ENCODE results near the gene EMILIN3.
"Not testable (repeated sequence)": the region's sequence is repeated elsewhere in the genome, so short reads cannot be mapped to it uniquely, and the experiment has no call there.

Gene EMILIN3

DNA sequence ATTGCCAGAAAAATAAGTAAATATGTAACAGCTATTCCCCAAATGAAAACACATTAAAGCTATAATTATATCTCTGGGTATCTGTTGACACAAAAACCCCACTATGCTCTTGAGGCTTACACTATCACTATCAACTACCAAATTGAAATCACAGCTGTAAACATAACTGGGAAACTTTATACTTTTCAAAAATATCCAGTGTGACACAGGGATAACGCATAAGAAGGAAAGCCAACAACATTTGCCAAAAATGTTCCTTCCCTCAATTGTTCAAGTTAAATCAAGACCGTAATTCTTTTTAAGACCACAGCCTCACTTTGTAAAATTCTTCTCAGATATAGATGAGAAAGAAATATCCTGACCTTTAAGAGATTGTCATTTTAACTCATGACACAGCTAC lies 52.2 kb downstream of the EMILIN3 start:
- no peak overlapping the region for H3K4me3 ChIP-seq (replicated peaks; ENCODE audit: insufficient read depth, low read length)
- DNase-seq (ENCODE audit: low read depth in 1 of 2, low spot score in 1 of 2): no peak

DNA sequence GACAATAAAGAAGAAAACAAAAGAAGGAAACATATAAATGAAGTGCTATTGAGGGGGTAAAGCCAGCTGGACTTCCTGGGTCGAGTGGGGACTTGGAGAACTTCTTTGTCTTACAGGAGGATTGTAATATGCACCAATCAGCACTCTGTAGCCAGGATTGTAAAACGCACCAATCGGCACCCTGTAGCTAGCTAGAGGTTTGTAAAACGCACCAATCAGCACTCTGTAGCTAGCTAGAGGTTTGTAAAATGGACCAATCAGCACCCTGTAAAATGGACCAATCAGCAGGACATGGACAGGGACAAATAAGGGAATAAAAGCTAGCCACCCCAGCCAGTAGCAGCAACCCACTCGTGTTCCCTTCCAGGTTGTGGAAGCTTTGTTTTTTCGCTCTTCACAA lies 54.6 kb downstream of the EMILIN3 start:
- not testable (repeated sequence) for H3K4me3 ChIP-seq (replicated peaks; ENCODE audit: insufficient read depth, low read length); H3K27me3 ChIP-seq (ENCODE audit: insufficient read depth, poor library complexity, severe bottlenecking); DNase-seq (ENCODE audit: low read depth in 1 of 2, low spot score in 1 of 2); H3K27ac ChIP-seq (replicated peaks)

More for the DNA sequence above, 52.2 kb downstream of the EMILIN3 start:
- no peak overlapping the region for H3K27ac ChIP-seq (replicated peaks)
- no peak for TF ChIP-seq GABPA (IDR thresholded peaks at IDR 0.05; ENCODE audit: low read depth)
- no peak for TF ChIP-seq POLR2AphosphoS5 (IDR thresholded peaks at IDR 0.05; ENCODE audit: low read depth)
- TF ChIP-seq, protein P1, sequence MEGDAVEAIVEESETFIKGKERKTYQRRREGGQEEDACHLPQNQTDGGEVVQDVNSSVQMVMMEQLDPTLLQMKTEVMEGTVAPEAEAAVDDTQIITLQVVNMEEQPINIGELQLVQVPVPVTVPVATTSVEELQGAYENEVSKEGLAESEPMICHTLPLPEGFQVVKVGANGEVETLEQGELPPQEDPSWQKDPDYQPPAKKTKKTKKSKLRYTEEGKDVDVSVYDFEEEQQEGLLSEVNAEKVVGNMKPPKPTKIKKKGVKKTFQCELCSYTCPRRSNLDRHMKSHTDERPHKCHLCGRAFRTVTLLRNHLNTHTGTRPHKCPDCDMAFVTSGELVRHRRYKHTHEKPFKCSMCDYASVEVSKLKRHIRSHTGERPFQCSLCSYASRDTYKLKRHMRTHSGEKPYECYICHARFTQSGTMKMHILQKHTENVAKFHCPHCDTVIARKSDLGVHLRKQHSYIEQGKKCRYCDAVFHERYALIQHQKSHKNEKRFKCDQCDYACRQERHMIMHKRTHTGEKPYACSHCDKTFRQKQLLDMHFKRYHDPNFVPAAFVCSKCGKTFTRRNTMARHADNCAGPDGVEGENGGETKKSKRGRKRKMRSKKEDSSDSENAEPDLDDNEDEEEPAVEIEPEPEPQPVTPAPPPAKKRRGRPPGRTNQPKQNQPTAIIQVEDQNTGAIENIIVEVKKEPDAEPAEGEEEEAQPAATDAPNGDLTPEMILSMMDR (IDR thresholded peaks at IDR 0.05; ENCODE audit: insufficient read depth, low read length): no peak
- TF ChIP-seq, protein P2, sequence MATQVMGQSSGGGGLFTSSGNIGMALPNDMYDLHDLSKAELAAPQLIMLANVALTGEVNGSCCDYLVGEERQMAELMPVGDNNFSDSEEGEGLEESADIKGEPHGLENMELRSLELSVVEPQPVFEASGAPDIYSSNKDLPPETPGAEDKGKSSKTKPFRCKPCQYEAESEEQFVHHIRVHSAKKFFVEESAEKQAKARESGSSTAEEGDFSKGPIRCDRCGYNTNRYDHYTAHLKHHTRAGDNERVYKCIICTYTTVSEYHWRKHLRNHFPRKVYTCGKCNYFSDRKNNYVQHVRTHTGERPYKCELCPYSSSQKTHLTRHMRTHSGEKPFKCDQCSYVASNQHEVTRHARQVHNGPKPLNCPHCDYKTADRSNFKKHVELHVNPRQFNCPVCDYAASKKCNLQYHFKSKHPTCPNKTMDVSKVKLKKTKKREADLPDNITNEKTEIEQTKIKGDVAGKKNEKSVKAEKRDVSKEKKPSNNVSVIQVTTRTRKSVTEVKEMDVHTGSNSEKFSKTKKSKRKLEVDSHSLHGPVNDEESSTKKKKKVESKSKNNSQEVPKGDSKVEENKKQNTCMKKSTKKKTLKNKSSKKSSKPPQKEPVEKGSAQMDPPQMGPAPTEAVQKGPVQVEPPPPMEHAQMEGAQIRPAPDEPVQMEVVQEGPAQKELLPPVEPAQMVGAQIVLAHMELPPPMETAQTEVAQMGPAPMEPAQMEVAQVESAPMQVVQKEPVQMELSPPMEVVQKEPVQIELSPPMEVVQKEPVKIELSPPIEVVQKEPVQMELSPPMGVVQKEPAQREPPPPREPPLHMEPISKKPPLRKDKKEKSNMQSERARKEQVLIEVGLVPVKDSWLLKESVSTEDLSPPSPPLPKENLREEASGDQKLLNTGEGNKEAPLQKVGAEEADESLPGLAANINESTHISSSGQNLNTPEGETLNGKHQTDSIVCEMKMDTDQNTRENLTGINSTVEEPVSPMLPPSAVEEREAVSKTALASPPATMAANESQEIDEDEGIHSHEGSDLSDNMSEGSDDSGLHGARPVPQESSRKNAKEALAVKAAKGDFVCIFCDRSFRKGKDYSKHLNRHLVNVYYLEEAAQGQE (IDR thresholded peaks at IDR 0.05; ENCODE audit: insufficient replicate concordance, low read depth): no peak
- no peaks in the 10 kb centered on the region for H3K27me3 ChIP-seq (ENCODE audit: insufficient read depth, poor library complexity, severe bottlenecking)
